Activated CD4-positive, alpha-beta T cell treated with anti-CD3 and anti-CD28 coated beads, Interleukin-10, Interleukin-2, amounts not matched to agents 100 ng/mL and 50 ng/mL, durations not matched to agents 16 hours and 8 hours (primary cell): ENCODE data around the gene CTSZ.
"Not testable (repeated sequence)": the region's sequence is repeated elsewhere in the genome, so short reads cannot be mapped to it uniquely, and the experiment has no call there.

Experiments
- DNase-seq: peaks from one replicate; pipeline ENCODE4 v3.0.0-alpha.2; 2020

Gene CTSZ

GRCh38 chr20:59006864-59007664 is at the start of gene CTSZ:
Gene CTSZ (minus strand): TSS chr20:59007254. CDS start chr20:59007128, 126 bp downstream.
- DNase-seq, result peak; percentile 46

GRCh38 chr20:59055302-59055701 is 48.2 kb upstream of the CTSZ start:
- DNase-seq, result no peak

GRCh38 chr20:59051666-59052185 is 44.7 kb upstream of the CTSZ start:
- DNase-seq, result no peak

GRCh38 chr20:59050437-59050836 is 43.4 kb upstream of the CTSZ start:
- DNase-seq, result no peak

- no peak for DNase-seq
Observed at GRCh38 chr20:59048681-59049030, 41.6 kb upstream of the CTSZ start.

- peak; percentile 79 for DNase-seq
Observed at GRCh38 chr20:59047938-59048680, 41.1 kb upstream of the CTSZ start.

GRCh38 chr20:59046862-59047261 is 39.8 kb upstream of the CTSZ start:
- DNase-seq, result no peak

- DNase-seq, result no peak
Observed at GRCh38 chr20:59044796-59045195, 37.7 kb upstream of the CTSZ start.

GRCh38 chr20:59044295-59044694 is 37.2 kb upstream of the CTSZ start:
- DNase-seq, result no peak

- peak; percentile 30 for DNase-seq
Observed at GRCh38 chr20:59043698-59044097, 36.6 kb upstream of the CTSZ start.

GRCh38 chr20:59042796-59043631 is 36.0 kb upstream of the CTSZ start:
- DNase-seq, result peak; percentile 98

- no peak for DNase-seq
Observed at GRCh38 chr20:59042151-59042795, 35.2 kb upstream of the CTSZ start, which contains the start of gene PRELID3B. Gene PRELID3B (minus strand): TSS chr20:59042786. CDS start chr20:59042730, 56 bp downstream.

GRCh38 chr20:59041487-59041886 is 34.4 kb upstream of the CTSZ start:
- DNase-seq, result not testable (repeated sequence)

GRCh38 chr20:59040667-59041066 is 33.6 kb upstream of the CTSZ start:
- no peak for DNase-seq

- DNase-seq, result no peak
Observed at GRCh38 chr20:59039233-59039632, 32.2 kb upstream of the CTSZ start.

GRCh38 chr20:59037386-59037785 is 30.3 kb upstream of the CTSZ start:
- no peak for DNase-seq

- no peak for DNase-seq
Observed at GRCh38 chr20:59035381-59035780, 28.3 kb upstream of the CTSZ start.

- DNase-seq, result no peak
Observed at GRCh38 chr20:59033616-59034165, 26.6 kb upstream of the CTSZ start.

- no peak for DNase-seq
Observed at GRCh38 chr20:59033093-59033492, 26.0 kb upstream of the CTSZ start.

- no peak for DNase-seq
Observed at GRCh38 chr20:59032713-59033059, 25.6 kb upstream of the CTSZ start.

- DNase-seq, result peak; percentile 98
Observed at GRCh38 chr20:59032023-59032712, 25.1 kb upstream of the CTSZ start, which contains the start of gene ATP5F1E. Gene ATP5F1E (minus strand): TSS chr20:59032335. CDS start chr20:59032251, 84 bp downstream.
